ENCODE results near the gene CHGA.

Gene CHGA

GRCh38 chr14:92923744-92924103, 774 bp downstream of the CHGA start:
- no peak for DNase-seq (ENCODE audit: extremely low spot score)
- TF ChIP-seq TARDBP (IDR thresholded peaks at IDR 0.05), result no peak
- TF ChIP-seq PKNOX1 (IDR thresholded peaks at IDR 0.05), result no peak
- no peak for TF ChIP-seq NFRKB (IDR thresholded peaks at IDR 0.05)
- TF ChIP-seq L3MBTL2 (conservative IDR thresholded peaks at IDR 0.05), result no peak
- no peak for TF ChIP-seq ZNF384 (IDR thresholded peaks at IDR 0.05)
- no peak for TF ChIP-seq FOXM1 (IDR thresholded peaks at IDR 0.05; ENCODE audit: borderline replicate concordance)
- TF ChIP-seq LEF1 (IDR thresholded peaks at IDR 0.05; ENCODE audit: borderline replicate concordance), result no peak
- no peak for TF ChIP-seq SUZ12 (IDR thresholded peaks at IDR 0.05)
- POLR2A ChIA-PET, result no interaction called here
- CTCF ChIA-PET, result no interaction called here

- DNase-seq (ENCODE audit: extremely low spot score), result no peak
- POLR2A ChIA-PET, result no interaction called here
- CTCF ChIA-PET, result no interaction called here
- TF ChIP-seq PKNOX1 (IDR thresholded peaks at IDR 0.05) (no peak), FOXK2 (IDR thresholded peaks at IDR 0.05) (no peak), TARDBP (IDR thresholded peaks at IDR 0.05) (no peak), SP1 (IDR thresholded peaks at IDR 0.05) (no peak), ELF4 (IDR thresholded peaks at IDR 0.05) (no peak), NFRKB (IDR thresholded peaks at IDR 0.05) (no peak), ARNT (IDR thresholded peaks at IDR 0.05) (no peak), SUZ12 (IDR thresholded peaks at IDR 0.05) (no peak), CTBP1 (IDR thresholded peaks at IDR 0.05; ENCODE audit: borderline replicate concordance) (no peak)
Measured at GRCh38 chr14:92924247-92924646, 1.3 kb downstream of the CHGA start.

- no peak for DNase-seq (ENCODE audit: extremely low spot score)
- TF ChIP-seq NFRKB (IDR thresholded peaks at IDR 0.05), result no peak
- TF ChIP-seq L3MBTL2 (conservative IDR thresholded peaks at IDR 0.05), result no peak
- no peak for TF ChIP-seq FOXK2 (IDR thresholded peaks at IDR 0.05)
- TF ChIP-seq BHLHE40 (IDR thresholded peaks at IDR 0.05; ENCODE audit: borderline replicate concordance), result no peak
- TF ChIP-seq SUZ12 (IDR thresholded peaks at IDR 0.05), result no peak
- no peak for TF ChIP-seq FOXM1 (IDR thresholded peaks at IDR 0.05; ENCODE audit: borderline replicate concordance)
- TF ChIP-seq LEF1 (IDR thresholded peaks at IDR 0.05; ENCODE audit: borderline replicate concordance), result no peak
- TF ChIP-seq FOXA1 (IDR thresholded peaks at IDR 0.05), result no peak
- no peak for TF ChIP-seq SP1 (IDR thresholded peaks at IDR 0.05)
- TF ChIP-seq TARDBP (IDR thresholded peaks at IDR 0.05), result no peak
- TF ChIP-seq HDGF (IDR thresholded peaks at IDR 0.05; ENCODE audit: borderline replicate concordance), result no peak
- no peak for TF ChIP-seq PKNOX1 (IDR thresholded peaks at IDR 0.05)
- no peak for TF ChIP-seq ZNF384 (IDR thresholded peaks at IDR 0.05)
- no peak for TF ChIP-seq ARNT (IDR thresholded peaks at IDR 0.05)
- TF ChIP-seq CTBP1 (IDR thresholded peaks at IDR 0.05; ENCODE audit: borderline replicate concordance), result no peak
- TF ChIP-seq ELF4 (IDR thresholded peaks at IDR 0.05), result no peak
- ChIA-PET POLR2A (no interaction called here), CTCF (no interaction called here)
Measured at GRCh38 chr14:92925446-92925845, 2.5 kb downstream of the CHGA start.

- ChIA-PET POLR2A (no interaction called here), CTCF (interaction anchor here (0.6 kb wide), 1 partner anchor 706 kb away, joined by 8 read pairs; no protein-coding TSS in a partner anchor)
Measured at GRCh38 chr14:92926180-92926845, 3.4 kb downstream of the CHGA start.

GRCh38 chr14:92926931-92927330, 4.0 kb downstream of the CHGA start:
- POLR2A ChIA-PET, result no interaction called here
- TF ChIP-seq BHLHE40 (IDR thresholded peaks at IDR 0.05; ENCODE audit: borderline replicate concordance) (no peak), ZNF384 (IDR thresholded peaks at IDR 0.05) (no peak), HDGF (IDR thresholded peaks at IDR 0.05; ENCODE audit: borderline replicate concordance) (no peak), L3MBTL2 (conservative IDR thresholded peaks at IDR 0.05) (no peak), ARNT (IDR thresholded peaks at IDR 0.05) (no peak), CTBP1 (IDR thresholded peaks at IDR 0.05; ENCODE audit: borderline replicate concordance) (no peak), FOXK2 (IDR thresholded peaks at IDR 0.05) (no peak), LEF1 (IDR thresholded peaks at IDR 0.05; ENCODE audit: borderline replicate concordance) (no peak), SP1 (IDR thresholded peaks at IDR 0.05) (no peak), TARDBP (IDR thresholded peaks at IDR 0.05) (no peak), ELF4 (IDR thresholded peaks at IDR 0.05) (no peak), SUZ12 (IDR thresholded peaks at IDR 0.05) (no peak), NFRKB (IDR thresholded peaks at IDR 0.05) (no peak)
- CTCF ChIA-PET, result interaction anchor here (0.6 kb wide), 1 partner anchor 706 kb away, joined by 8 read pairs; no protein-coding TSS in a partner anchor
- DNase-seq (ENCODE audit: extremely low spot score), result no peak

More at GRCh38 chr14:92926180-92926845, 3.4 kb downstream of the CHGA start:
- TF ChIP-seq BHLHE40 (IDR thresholded peaks at IDR 0.05; ENCODE audit: borderline replicate concordance) (no peak), FOXM1 (IDR thresholded peaks at IDR 0.05; ENCODE audit: borderline replicate concordance) (no peak), HDGF (IDR thresholded peaks at IDR 0.05; ENCODE audit: borderline replicate concordance) (no peak), SUZ12 (IDR thresholded peaks at IDR 0.05) (no peak), FOXA1 (IDR thresholded peaks at IDR 0.05) (no peak), TARDBP (IDR thresholded peaks at IDR 0.05) (no peak), SP1 (IDR thresholded peaks at IDR 0.05) (no peak), ARNT (IDR thresholded peaks at IDR 0.05) (no peak), LEF1 (IDR thresholded peaks at IDR 0.05; ENCODE audit: borderline replicate concordance) (no peak), PKNOX1 (IDR thresholded peaks at IDR 0.05) (no peak), L3MBTL2 (conservative IDR thresholded peaks at IDR 0.05) (no peak), NFRKB (IDR thresholded peaks at IDR 0.05) (no peak), ZNF384 (IDR thresholded peaks at IDR 0.05) (no peak), CTBP1 (IDR thresholded peaks at IDR 0.05; ENCODE audit: borderline replicate concordance) (no peak), FOXK2 (IDR thresholded peaks at IDR 0.05) (no peak), ELF4 (IDR thresholded peaks at IDR 0.05) (no peak)
- DNase-seq (ENCODE audit: extremely low spot score), result no peak

All from HEK293T (cell line).